SIG-M5 treated with dmso at 0.1 percent for 504 hours (cell line): ENCODE measurements around the gene MARK1.
"Not testable (repeated sequence)": the region's sequence is repeated elsewhere in the genome, so short reads cannot be mapped to it uniquely, and the experiment has no call there.

Experiments used
- DNase-seq: peaks from one replicate; lab custom pipeline; 2025; ENCODE audit not compliant: unreplicated experiment; lab: John Stamatoyannopoulos, UW

Gene MARK1

GRCh38 chr1:220605651-220606050, 77.7 kb downstream of the MARK1 start:
- DNase-seq: not testable (repeated sequence)

GRCh38 chr1:220611100-220611499, 83.2 kb downstream of the MARK1 start:
- not testable (repeated sequence) for DNase-seq

GRCh38 chr1:220616836-220617235, 88.9 kb downstream of the MARK1 start:
- no peak for DNase-seq

- DNase-seq: no peak
Measured at GRCh38 chr1:220628431-220628830, 100.5 kb downstream of the MARK1 start.

DNA sequence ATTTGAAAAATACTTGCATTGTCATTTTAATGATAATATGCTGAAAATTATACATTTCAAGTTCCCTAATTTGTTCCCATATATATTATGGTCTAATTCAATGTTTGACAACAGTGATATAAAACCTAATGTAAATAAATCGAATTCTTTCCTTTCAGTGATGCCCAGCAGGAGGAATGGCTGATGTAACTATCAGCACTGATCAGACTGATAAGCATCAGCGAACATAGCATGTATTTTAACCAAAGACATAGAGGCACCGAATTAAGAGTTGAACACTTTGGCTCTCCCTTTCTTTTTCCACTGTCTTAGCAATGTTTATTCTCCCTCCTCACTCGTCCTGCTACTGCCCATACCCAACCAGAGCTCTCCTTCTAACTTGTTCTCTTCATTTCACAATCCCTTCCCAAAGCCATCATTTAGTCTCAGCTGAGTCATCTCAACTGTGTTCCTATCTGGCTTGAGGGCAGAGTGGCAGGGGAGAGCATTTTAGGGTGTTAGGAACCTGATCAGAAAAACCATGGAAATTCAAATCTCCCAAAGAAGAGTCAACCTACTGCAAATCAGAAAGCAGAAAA, 103.4 kb downstream of the MARK1 start:
- DNase-seq: no peak

DNA sequence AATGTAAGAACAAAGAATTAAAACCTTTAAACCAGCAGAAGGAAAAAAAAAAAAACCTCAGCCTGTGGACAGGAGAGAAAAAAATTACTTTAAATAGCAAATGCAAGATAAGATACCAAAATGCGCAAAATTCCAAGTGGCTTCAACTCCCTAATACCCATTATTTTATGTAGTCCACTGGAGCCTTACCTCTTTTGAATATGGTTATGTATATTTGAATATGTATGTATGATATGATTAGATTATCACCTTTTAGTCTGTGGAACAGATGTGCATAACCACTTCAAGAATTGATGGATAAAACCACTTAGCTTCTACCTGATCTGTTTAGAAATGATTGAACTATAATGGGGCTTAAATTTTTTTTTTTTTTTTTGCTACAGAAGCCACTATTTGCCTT, 109.8 kb downstream of the MARK1 start:
- no peak for DNase-seq

GRCh38 chr1:220642285-220642684, 114.3 kb downstream of the MARK1 start:
- no peak for DNase-seq

DNA sequence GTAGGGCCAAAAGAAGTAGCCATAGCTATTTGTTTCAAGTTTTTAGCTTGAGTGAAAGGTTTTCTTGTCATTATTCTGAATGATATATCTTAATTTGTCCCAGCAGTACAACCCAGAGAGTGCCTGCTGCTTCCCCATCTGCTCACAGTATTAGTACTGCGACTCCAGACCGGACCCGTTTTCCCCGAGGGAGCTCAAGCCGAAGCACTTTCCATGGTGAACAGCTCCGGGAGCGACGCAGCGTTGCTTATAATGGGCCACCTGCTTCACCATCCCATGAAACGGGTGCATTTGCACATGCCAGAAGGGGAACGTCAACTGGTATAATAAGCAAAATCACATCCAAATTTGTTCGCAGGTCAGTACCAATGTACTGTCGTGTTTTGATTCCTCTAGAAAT, 125.1 kb downstream of the MARK1 start:
- no peak for DNase-seq

GRCh38 chr1:220655509-220655908, 127.6 kb downstream of the MARK1 start:
- DNase-seq: peak; percentile 75

- no peak for DNase-seq
Measured at GRCh38 chr1:220655961-220656740, 128.2 kb downstream of the MARK1 start.

DNA sequence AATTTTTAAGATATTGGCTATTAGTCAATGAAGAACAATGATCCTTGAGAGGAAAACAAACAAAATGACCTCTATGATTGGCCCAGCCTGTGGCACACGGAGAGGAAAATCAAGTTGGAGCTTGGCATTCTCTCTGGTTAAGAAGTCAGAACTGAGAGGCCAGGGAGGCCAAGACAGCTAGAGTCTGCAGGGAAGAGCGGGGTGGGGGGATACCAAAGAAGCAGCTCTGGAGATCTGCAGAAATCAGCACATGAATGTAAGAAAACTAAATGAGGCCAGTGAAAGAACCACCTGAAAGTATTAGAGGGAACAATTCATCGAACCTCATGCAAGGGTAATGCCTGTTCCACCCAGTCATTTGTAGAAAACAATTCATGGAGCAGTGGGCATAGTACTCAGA, 138.4 kb downstream of the MARK1 start:
- DNase-seq: no peak

GRCh38 chr1:220669005-220669404, 141.1 kb downstream of the MARK1 start:
- no peak for DNase-seq

DNA sequence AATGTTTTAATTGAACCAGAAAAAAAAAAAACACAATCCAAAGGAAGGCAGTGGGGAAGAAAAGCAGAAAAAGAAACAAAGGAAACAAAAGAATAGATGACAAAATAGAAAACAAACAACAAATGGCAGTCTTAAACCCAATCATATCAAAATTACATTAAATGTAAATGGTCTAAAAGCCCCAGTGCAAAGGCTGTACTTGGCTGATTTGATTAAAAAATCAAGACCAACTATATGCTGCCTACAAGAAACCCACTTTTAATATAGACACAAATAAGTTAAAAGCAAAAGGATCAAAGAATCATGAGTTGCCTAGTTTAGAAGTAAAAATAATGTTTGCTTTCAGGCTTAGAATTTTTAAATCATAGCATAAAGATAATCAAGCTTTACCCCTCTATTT, 142.4 kb downstream of the MARK1 start:
- DNase-seq: no peak

GRCh38 chr1:220673921-220674320, 146.0 kb downstream of the MARK1 start:
- DNase-seq: no peak

DNA sequence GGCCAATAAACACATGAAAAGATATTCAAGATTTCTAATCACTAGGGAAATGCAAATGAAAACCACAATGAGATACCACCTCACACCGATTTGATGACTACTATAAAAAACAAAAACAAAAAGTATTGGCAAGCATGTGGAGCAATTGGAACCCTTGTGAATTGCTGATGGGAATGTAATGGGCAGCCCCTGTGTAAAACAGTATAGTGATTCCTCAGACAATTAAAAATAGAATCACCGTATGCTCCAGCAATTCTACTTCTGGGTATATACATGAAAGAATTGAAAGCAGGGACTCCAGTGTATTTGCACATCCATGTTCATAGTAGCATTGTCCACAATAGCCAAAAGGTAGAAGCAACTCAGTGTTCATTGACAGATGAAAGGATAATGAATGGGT, 149.3 kb downstream of the MARK1 start:
- no peak for DNase-seq

GRCh38 chr1:220680085-220680687, 152.2 kb downstream of the MARK1 start:
- peak; percentile 55 for DNase-seq

DNA sequence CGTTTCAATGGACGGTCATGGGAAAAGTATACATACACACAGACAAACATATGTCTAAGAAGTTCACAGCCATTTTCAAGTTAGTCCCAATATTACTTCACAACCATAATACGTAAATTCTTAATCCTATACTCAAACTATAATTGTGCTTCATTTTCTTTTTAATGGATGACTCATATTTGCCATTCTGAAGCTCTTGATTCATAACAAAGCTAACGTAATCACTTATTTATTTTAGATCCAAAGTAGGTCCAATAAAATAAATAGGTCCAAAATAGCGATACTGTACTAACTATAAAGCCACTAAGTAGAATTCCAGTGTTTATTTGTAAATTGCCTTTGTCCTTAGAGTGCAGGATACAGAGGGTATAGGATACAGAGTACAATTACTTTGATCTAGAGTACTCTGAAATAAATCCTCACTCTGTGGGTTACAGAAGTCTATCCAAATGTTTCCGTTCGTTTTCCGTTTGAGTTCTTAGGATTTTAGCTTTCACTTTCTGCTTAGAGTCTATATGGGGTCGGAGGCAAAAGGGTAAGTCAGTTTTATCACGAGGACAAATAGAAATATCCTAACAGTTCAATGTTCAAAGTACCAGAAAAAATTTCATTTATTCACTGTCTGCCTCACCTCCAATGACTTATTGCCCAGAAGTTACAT, 153.4 kb downstream of the MARK1 start:
- DNase-seq: no peak

GRCh38 chr1:220682901-220683576, 155.1 kb downstream of the MARK1 start:
- DNase-seq: no peak

DNA sequence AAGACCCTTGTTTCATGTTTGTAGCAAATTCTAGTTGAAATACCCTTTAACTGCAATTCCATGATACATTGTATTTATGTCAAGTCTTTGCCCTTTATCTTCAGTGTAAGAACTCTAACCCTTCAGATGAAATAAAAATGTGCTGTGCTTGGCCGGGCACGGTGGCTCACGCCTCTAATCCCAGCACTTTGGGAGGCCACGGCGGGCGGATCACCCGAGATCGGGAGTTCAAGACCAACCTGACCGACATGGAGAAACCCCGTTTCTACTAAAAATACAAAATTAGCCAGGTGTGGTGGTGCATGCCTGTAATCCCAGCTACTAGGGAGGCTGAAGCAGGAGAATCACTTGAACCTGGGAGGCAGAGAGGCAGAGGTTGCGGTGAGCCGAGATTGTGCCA, 155.8 kb downstream of the MARK1 start:
- DNase-seq: not testable (repeated sequence)

DNA sequence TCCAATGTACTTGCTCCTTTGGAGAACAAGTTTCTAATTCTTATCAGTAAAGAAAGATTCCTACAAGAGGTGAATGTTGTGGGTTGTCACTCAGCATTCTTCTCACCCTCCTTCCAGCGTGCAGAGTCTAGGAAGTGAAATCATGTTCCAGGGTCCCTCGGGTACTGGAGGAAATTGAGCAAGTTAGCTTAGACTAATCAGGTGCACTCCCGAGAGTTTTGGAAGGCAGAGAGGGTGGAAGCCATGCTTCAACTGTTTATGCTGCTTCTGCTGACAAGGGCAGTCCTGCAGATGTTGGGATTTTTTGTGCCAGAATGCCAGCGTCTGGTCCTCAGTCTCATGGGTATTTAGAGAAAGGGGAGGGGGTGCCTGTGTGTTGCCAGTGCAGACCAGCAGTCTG, 157.0 kb downstream of the MARK1 start:
- DNase-seq: peak; percentile 50

DNA sequence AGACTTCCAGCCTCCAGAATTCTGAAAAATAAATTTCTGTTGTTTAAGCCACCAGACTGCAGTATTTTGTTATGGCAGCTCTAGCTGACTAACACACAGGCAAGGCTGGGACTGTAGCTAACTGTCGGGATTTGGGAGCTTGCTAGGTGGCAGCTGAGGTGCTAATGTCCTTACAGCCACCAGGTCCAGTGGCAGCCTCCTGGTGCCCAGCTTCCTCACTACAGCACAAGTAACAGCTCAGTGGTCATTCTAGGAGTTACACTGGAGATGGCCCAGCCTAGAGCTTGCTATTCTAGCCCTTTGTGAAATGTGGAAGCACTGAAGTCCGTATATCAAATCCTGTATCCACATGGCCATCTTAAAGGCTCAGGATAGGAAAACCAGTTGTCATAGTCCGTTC, 157.9 kb downstream of the MARK1 start:
- DNase-seq: no peak
